Activated CD8-positive, alpha-beta memory T cell treated with anti-CD3 and anti-CD28 coated beads, Interleukin-2, amount 50 U/mL, for 1 hour (primary cell): ENCODE results near the gene TSC22D2.

Source experiments
- DNase-seq: peaks from one replicate; pipeline ENCODE4 v3.0.0-alpha.2; 2020; ENCODE audit errors: extremely low read depth

TSC22D2 gene

GRCh38 chr3:150408221-150409124 lies at the start of gene TSC22D2:
TSS of gene TSC22D2 (plus strand) at chr3:150408298. CDS start at chr3:150409351, 1,053 bp downstream.
- DNase-seq: peak; percentile 94

GRCh38 chr3:150359381-150359780 lies 48.7 kb upstream of the TSC22D2 start:
- DNase-seq: no peak

- DNase-seq: no peak
Observed at GRCh38 chr3:150360966-150361365, 47.1 kb upstream of the TSC22D2 start.

GRCh38 chr3:150362515-150363302 lies 45.4 kb upstream of the TSC22D2 start:
- no peak for DNase-seq

GRCh38 chr3:150363420-150363819 lies 44.7 kb upstream of the TSC22D2 start:
- no peak for DNase-seq

- DNase-seq: no peak
Observed at GRCh38 chr3:150365132-150365604, 42.9 kb upstream of the TSC22D2 start.

- DNase-seq: no peak
Observed at GRCh38 chr3:150367757-150368156, 40.3 kb upstream of the TSC22D2 start.

- DNase-seq: no peak
Observed at GRCh38 chr3:150370122-150370602, 37.9 kb upstream of the TSC22D2 start.

GRCh38 chr3:150370999-150371398 lies 37.1 kb upstream of the TSC22D2 start:
- DNase-seq: no peak

GRCh38 chr3:150371741-150372254 lies 36.3 kb upstream of the TSC22D2 start:
- DNase-seq: no peak

GRCh38 chr3:150372320-150372719 lies 35.8 kb upstream of the TSC22D2 start:
- no peak for DNase-seq

- DNase-seq: no peak
Observed at GRCh38 chr3:150372722-150373121, 35.4 kb upstream of the TSC22D2 start.

GRCh38 chr3:150373234-150373875 lies 34.7 kb upstream of the TSC22D2 start:
- no peak for DNase-seq

- DNase-seq: no peak
Observed at GRCh38 chr3:150374975-150375374, 33.1 kb upstream of the TSC22D2 start.

GRCh38 chr3:150376001-150376848 lies 31.9 kb upstream of the TSC22D2 start:
- DNase-seq: no peak

GRCh38 chr3:150377601-150378300 lies 30.3 kb upstream of the TSC22D2 start:
- DNase-seq: no peak

- DNase-seq: no peak
Observed at GRCh38 chr3:150378301-150378748, 29.8 kb upstream of the TSC22D2 start.

GRCh38 chr3:150379469-150379868 lies 28.6 kb upstream of the TSC22D2 start:
- no peak for DNase-seq

- DNase-seq: no peak
Observed at GRCh38 chr3:150384296-150385212, 23.5 kb upstream of the TSC22D2 start.
